Ishikawa (cell line): Measurements from ENCODE around the gene MAPK8IP1.

Experiments used
- CEBPB ChIP-seq: IDR thresholded peaks from 2 replicates; pipeline ENCODE4 v1.6.1; 2012
- CREB1 ChIP-seq: IDR thresholded peaks from 2 replicates; pipeline ENCODE4 v1.6.1; 2012; ENCODE audit warnings: low read depth
- EGR1 ChIP-seq: IDR thresholded peaks from 2 replicates; pipeline ENCODE4 v1.6.1; 2012
- EP300 ChIP-seq: IDR thresholded peaks from 2 replicates; pipeline ENCODE4 v1.6.1; 2012; ENCODE audit warnings: borderline replicate concordance
- FOXM1 ChIP-seq: IDR thresholded peaks from 2 replicates; pipeline ENCODE4 v1.6.1; 2012; ENCODE audit warnings: low read depth, borderline replicate concordance
- MAX ChIP-seq: IDR thresholded peaks from 2 replicates; pipeline ENCODE4 v1.6.1; 2012
- NFIC ChIP-seq: IDR thresholded peaks from 2 replicates; pipeline ENCODE4 v1.6.1; 2012
- RAD21 ChIP-seq: IDR thresholded peaks from 2 replicates; pipeline ENCODE4 v1.6.1; 2012; ENCODE audit warnings: low read depth
- REST ChIP-seq: IDR thresholded peaks from 2 replicates; pipeline ENCODE4 v1.6.1; 2012; ENCODE audit warnings: low read depth, mild to moderate bottlenecking
- TAF1 ChIP-seq: IDR thresholded peaks from 2 replicates; pipeline ENCODE4 v1.6.1; 2012; ENCODE audit warnings: low read depth, mild to moderate bottlenecking
- TCF12 ChIP-seq: IDR thresholded peaks from 2 replicates; pipeline ENCODE4 v1.6.1; 2012; ENCODE audit warnings: low read depth
- TEAD4 ChIP-seq: IDR thresholded peaks from 2 replicates; pipeline ENCODE4 v1.6.1; 2012
- USF1 ChIP-seq: IDR thresholded peaks from 2 replicates; pipeline ENCODE4 v1.6.1; 2012
- YY1 ChIP-seq: IDR thresholded peaks from 2 replicates; pipeline ENCODE4 v1.6.1; 2012; ENCODE audit warnings: low read depth
- ZBTB7A ChIP-seq: IDR thresholded peaks from 2 replicates; pipeline ENCODE4 v1.6.1; 2012; ENCODE audit warnings: low read depth

MAPK8IP1 gene

GRCh38 chr11:45924927-45925326, 39.5 kb downstream of the MAPK8IP1 start:
- TF ChIP-seq TAF1 = no peak
- peak; percentile 50; the same call in 1 of the 2 replicates for TF ChIP-seq REST
- TF ChIP-seq YY1 = no peak

GRCh38 chr11:45925550-45925949, 40.1 kb downstream of the MAPK8IP1 start:
- no peak for TF ChIP-seq ZBTB7A
- no peak for TF ChIP-seq USF1
- TF ChIP-seq EP300 = no peak
- no peak for TF ChIP-seq TCF12
- no peak for TF ChIP-seq CEBPB
- no peak for TF ChIP-seq RAD21
- no peak for TF ChIP-seq TAF1
- TF ChIP-seq EGR1 = no peak
- TF ChIP-seq CREB1 = no peak
- no peak for TF ChIP-seq MAX
- TF ChIP-seq NFIC = no peak
- TF ChIP-seq YY1 = no peak
- no peak for TF ChIP-seq FOXM1
- no peak for TF ChIP-seq TEAD4
- TF ChIP-seq REST = no peak

- no peak for TF ChIP-seq FOXM1
- TF ChIP-seq EP300 = no peak
- no peak for TF ChIP-seq TAF1
- TF ChIP-seq ZBTB7A = no peak
- TF ChIP-seq EGR1 = no peak
- no peak for TF ChIP-seq REST
- no peak for TF ChIP-seq NFIC
- TF ChIP-seq RAD21 = no peak
- TF ChIP-seq TEAD4 = no peak
- no peak for TF ChIP-seq USF1
- no peak for TF ChIP-seq MAX
- no peak for TF ChIP-seq CEBPB
- TF ChIP-seq YY1 = no peak
- TF ChIP-seq TCF12 = no peak
These were observed 40.5 kb downstream of the MAPK8IP1 start for GRCh38 chr11:45926001-45926401.

- TF ChIP-seq CREB1 (no peak), RAD21 (no peak), EP300 (no peak), YY1 (no peak), FOXM1 (no peak), TCF12 (no peak), CEBPB (no peak), TAF1 (no peak), ZBTB7A (no peak)
These were observed 41.3 kb downstream of the MAPK8IP1 start for GRCh38 chr11:45926536-45927331.

- no peak for TF ChIP-seq MAX
- no peak for TF ChIP-seq CREB1
- no peak for TF ChIP-seq YY1
- TF ChIP-seq EGR1 = no peak
- TF ChIP-seq USF1 = no peak
- no peak for TF ChIP-seq TAF1
- TF ChIP-seq RAD21 = no peak
- no peak for TF ChIP-seq EP300
- no peak for TF ChIP-seq NFIC
- TF ChIP-seq TEAD4 = no peak
- no peak for TF ChIP-seq ZBTB7A
- no peak for TF ChIP-seq TCF12
- TF ChIP-seq FOXM1 = no peak
- no peak for TF ChIP-seq REST
These were observed 41.9 kb downstream of the MAPK8IP1 start for GRCh38 chr11:45927332-45927683.
